Measurements from ENCODE around the gene ZNF225.

ZNF225 gene

DNA sequence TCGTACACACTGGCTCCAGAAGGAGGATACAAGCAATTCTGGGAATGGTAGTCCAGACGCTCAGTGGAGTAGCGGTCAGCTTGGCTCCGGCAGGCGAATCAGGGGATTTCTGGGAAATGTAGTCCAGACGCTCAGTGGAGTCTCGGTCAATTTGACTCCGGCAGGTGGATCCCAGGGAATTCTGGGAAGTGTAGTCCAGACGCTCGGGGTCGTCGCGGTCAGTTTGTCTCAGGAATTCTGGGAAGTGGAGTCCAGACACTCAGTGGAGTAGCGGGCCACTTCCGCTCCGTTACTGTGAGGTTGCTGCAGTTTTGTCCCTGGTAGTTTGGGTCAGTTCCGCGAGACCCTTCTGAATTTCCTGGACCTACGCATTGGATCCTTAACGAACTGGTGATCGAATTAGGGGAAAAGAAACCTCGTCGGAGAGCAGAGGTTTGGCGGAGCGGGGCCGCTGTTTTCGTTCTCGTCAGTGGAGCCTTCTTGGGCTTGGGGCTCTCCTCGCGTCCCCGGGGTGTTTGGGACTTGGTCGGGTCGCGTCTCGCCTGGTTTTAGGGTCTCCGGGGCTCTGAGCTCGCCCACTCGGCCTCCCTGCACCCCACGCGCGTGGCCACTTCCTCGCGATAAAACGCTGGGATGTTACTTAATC is at the start of gene ZNF225:
Gene ZNF225, plus strand, starts transcription at position 262 of the 646 bp plus-strand sequence. CDS start 2,429 bp downstream, outside the sequence.
- H3K27ac ChIP-seq (ENCODE audit: poor library complexity, severe bottlenecking), result peak within 1 kb of the TSS; percentile 30
- H3K4me1 ChIP-seq (ENCODE audit: insufficient read depth, poor library complexity, severe bottlenecking), result no peaks in the 10 kb centered on the region
- DNase-seq (ENCODE audit: low spot score), result peak; percentile 94
- peak within 1 kb of the TSS; percentile 74 for H3K4me3 ChIP-seq (ENCODE audit: severe bottlenecking)
- H3K36me3 ChIP-seq (ENCODE audit: low read depth), result peaks cover 14% of the 10 kb centered on the region
- peak; percentile 96 for ATAC-seq (ENCODE audit: low read depth)
- H3K9me3 ChIP-seq (ENCODE audit: severe bottlenecking), result no peaks in the 10 kb centered on the region
- no peaks in the 10 kb centered on the region for H3K27me3 ChIP-seq (ENCODE audit: insufficient read depth, poor library complexity, severe bottlenecking)
- TF ChIP-seq CTCF (IDR thresholded peaks at IDR 0.05; ENCODE audit: poor library complexity, severe bottlenecking), result no peak

- peaks cover 4% of the 10 kb centered on the region for H3K9me3 ChIP-seq (ENCODE audit: severe bottlenecking)
- H3K4me3 ChIP-seq (ENCODE audit: severe bottlenecking), result no peak overlapping the region
- no peak for ATAC-seq (ENCODE audit: low read depth)
- DNase-seq (ENCODE audit: low spot score), result no peak
- no peaks in the 10 kb centered on the region for H3K4me1 ChIP-seq (ENCODE audit: insufficient read depth, poor library complexity, severe bottlenecking)
- no peak overlapping the region for H3K27ac ChIP-seq (ENCODE audit: poor library complexity, severe bottlenecking)
- peaks cover 38% of the 10 kb centered on the region for H3K36me3 ChIP-seq (ENCODE audit: low read depth)
- no peaks in the 10 kb centered on the region for H3K27me3 ChIP-seq (ENCODE audit: insufficient read depth, poor library complexity, severe bottlenecking)
- no peak for TF ChIP-seq CTCF (IDR thresholded peaks at IDR 0.05; ENCODE audit: poor library complexity, severe bottlenecking)
These were observed 46.9 kb upstream of the ZNF225 start for GRCh38 chr19:44066305-44066704.

GRCh38 chr19:44069415-44069814 is 43.8 kb upstream of the ZNF225 start:
- Histone ChIP-seq H3K36me3 (ENCODE audit: low read depth) (peaks cover 21% of the 10 kb centered on the region), H3K4me3 (ENCODE audit: severe bottlenecking) (no peak overlapping the region), H3K9me3 (ENCODE audit: severe bottlenecking) (peaks cover 4% of the 10 kb centered on the region), H3K27ac (ENCODE audit: poor library complexity, severe bottlenecking) (no peak overlapping the region), H3K27me3 (ENCODE audit: insufficient read depth, poor library complexity, severe bottlenecking) (no peaks in the 10 kb centered on the region), H3K4me1 (ENCODE audit: insufficient read depth, poor library complexity, severe bottlenecking) (no peaks in the 10 kb centered on the region)
- ATAC-seq (ENCODE audit: low read depth) (no peak), DNase-seq (ENCODE audit: low spot score) (no peak)
- no peak for TF ChIP-seq CTCF (IDR thresholded peaks at IDR 0.05; ENCODE audit: poor library complexity, severe bottlenecking)

DNA sequence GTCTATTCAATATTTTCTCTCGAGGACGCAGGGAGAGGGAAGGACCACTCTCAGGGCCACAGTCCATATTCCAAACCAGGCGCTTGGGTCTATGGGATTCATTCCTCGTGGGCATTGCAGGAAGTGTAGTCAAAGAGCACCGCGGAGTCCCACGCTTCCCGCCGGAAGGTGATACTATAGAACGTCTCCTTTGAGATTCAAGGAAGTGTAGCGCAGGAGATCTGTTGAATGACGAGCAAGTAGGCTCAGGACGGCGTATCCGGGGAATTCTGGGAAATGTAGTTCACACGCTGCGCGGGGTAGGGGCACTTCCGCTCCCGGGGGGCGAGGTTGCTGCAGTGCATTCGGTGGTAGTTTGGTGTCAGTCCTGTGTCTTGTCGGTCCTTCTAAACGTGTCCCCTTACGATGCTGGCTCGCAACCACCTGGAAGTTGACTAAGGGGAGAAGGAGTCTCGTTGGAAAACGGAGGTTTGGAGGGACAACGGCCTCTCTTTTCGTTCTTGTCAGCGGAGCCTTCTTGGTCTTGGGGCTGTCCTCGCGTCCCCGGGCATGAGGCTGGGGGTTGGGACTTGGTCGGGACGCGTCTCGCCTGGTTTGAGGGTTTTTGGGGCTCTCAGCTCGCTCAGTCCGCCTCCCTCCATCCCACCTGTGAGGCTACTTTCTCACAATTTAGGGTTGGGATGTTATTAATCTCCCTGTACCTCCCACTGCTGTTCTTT is 41.2 kb upstream of the ZNF225 start, which contains the start of gene ZNF284:
Gene ZNF284, plus strand, starts transcription at position 336 of the 719 bp plus-strand sequence. CDS start 4,231 bp downstream, outside the sequence.
- DNase-seq (ENCODE audit: low spot score), result peak; percentile 82
- no peaks in the 10 kb centered on the region for H3K9me3 ChIP-seq (ENCODE audit: severe bottlenecking)
- peak within 1 kb of the TSS; percentile 2 for H3K27ac ChIP-seq (ENCODE audit: poor library complexity, severe bottlenecking)
- H3K4me3 ChIP-seq (ENCODE audit: severe bottlenecking), result peak within 1 kb of the TSS; percentile 52
- H3K27me3 ChIP-seq (ENCODE audit: insufficient read depth, poor library complexity, severe bottlenecking), result no peaks in the 10 kb centered on the region
- no peaks in the 10 kb centered on the region for H3K4me1 ChIP-seq (ENCODE audit: insufficient read depth, poor library complexity, severe bottlenecking)
- ATAC-seq (ENCODE audit: low read depth), result peak; percentile 98
- no peak for TF ChIP-seq CTCF (IDR thresholded peaks at IDR 0.05; ENCODE audit: poor library complexity, severe bottlenecking)
- H3K36me3 ChIP-seq (ENCODE audit: low read depth), result peaks cover 5% of the 10 kb centered on the region

Data from RWPE2 (cell line).